Measurements from ENCODE around the gene SYNPO.

DNA sequence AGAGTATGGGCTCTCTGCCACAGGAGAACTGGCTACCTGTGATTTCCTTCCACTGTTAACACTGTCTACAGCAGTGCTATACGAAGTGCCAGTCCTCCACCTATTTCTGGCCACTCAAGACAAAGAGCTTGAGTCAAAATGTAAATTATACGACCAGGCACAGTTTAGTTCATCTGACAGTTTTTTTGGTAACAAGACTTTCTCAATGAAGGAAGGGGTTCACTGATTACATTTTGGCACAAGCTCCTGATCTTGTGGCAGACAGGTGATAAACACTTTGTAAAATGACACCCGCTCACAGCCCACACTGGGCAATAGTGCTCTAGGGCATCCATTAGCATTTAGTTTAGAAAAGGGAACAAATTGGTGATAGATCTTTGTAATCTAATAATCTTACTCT is 51.8 kb downstream of the SYNPO start:
- TF ChIP-seq CTCF (IDR thresholded peaks at IDR 0.05; ENCODE audit: insufficient read depth, low read length, poor library complexity, severe bottlenecking) (no peak), EZH2phosphoT487 (conservative IDR thresholded peaks at IDR 0.05; ENCODE audit: low read length) (no peak)
